GM23338 (cell line): ENCODE data around the gene HORMAD2. TPM values are rescaled to one million over a fixed set of nuclear protein-coding genes. Genes with fewer than 3 reads are reported as not detected.

ENCODE experiments used
- ATAC-seq: fragments of 200-7000 bp; cut with Tn5 transposase; 3 replicates; pipeline ENCODE4 v1.9.1; 2020
- DNase-seq: peaks from one replicate; pipeline ENCODE4 v3.0.0-alpha.2; 2015; ENCODE audit warnings: low spot score
- H2AFZ ChIP-seq: fragments of 200-600 bp; sonication (generic); 2 replicates; pipeline ENCODE4 v1.8.0; 2016; ENCODE audit warnings: antibody characterized with exemption, mild to moderate bottlenecking, moderate library complexity
- H3F3A ChIP-seq: fragments of 200-600 bp; sonication (generic); replicated peaks from 2 replicates; pipeline ENCODE4 v1.8.0; 2017; ENCODE audit warnings: antibody characterized with exemption, mixed run types, low read depth
- H3K27ac ChIP-seq: fragments of 200-600 bp; sonication (generic); 2 replicates; pipeline ENCODE4 v1.6.1; 2016; ENCODE audit warnings: low read depth
- H3K27me3 ChIP-seq: fragments of 200-600 bp; sonication (generic); 2 replicates; pipeline ENCODE4 v1.8.0; 2016; ENCODE audit warnings: mild to moderate bottlenecking, mixed run types, moderate library complexity; ENCODE audit not compliant: insufficient read depth
- H3K36me3 ChIP-seq: fragments of 200-600 bp; sonication (generic); 2 replicates; pipeline ENCODE4 v1.8.0; 2016; ENCODE audit warnings: mild to moderate bottlenecking; ENCODE audit not compliant: insufficient read depth
- H3K4me1 ChIP-seq: fragments of 200-600 bp; sonication (generic); 2 replicates; pipeline ENCODE4 v1.8.0; 2016; ENCODE audit warnings: mild to moderate bottlenecking, moderate library complexity; ENCODE audit not compliant: insufficient read depth
- H3K4me2 ChIP-seq: fragments of 200-600 bp; sonication (generic); 2 replicates; pipeline ENCODE4 v1.7.1; 2017; ENCODE audit warnings: mixed run types
- H3K4me3 ChIP-seq: fragments of 200-600 bp; sonication (generic); 2 replicates; pipeline ENCODE4 v1.6.1; 2016; ENCODE audit warnings: mixed run types
- H3K79me2 ChIP-seq: fragments of 200-600 bp; sonication (generic); replicated peaks from 2 replicates; pipeline ENCODE4 v1.8.0; 2017; ENCODE audit warnings: mild to moderate bottlenecking; ENCODE audit not compliant: insufficient read depth
- H3K9me2 ChIP-seq: fragments of 200-600 bp; sonication (generic); 2 replicates; pipeline ENCODE4 v1.8.0; 2017; ENCODE audit not compliant: insufficient read depth
- H4K20me1 ChIP-seq: fragments of 200-600 bp; sonication (generic); replicated peaks from 2 replicates; pipeline ENCODE4 v1.8.0; 2017; ENCODE audit warnings: mild to moderate bottlenecking; ENCODE audit not compliant: insufficient read depth
- H3K27ac Mint-ChIP-seq: 2 replicates; pipeline ENCODE4 v1.8.0; 2020; ENCODE audit warnings: inconsistent platforms, mild to moderate bottlenecking, moderate library complexity, mixed read lengths
- H3K27me3 Mint-ChIP-seq: 3 replicates; pipeline ENCODE4 v1.8.0; 2022; ENCODE audit warnings: low read depth, mild to moderate bottlenecking, moderate library complexity, mixed read lengths, inconsistent platforms; ENCODE audit not compliant: insufficient read depth, poor library complexity
- H3K36me3 Mint-ChIP-seq: 3 replicates; pipeline ENCODE4 v1.8.0; 2021; ENCODE audit warnings: low read depth, mild to moderate bottlenecking, inconsistent platforms, moderate library complexity, mixed read lengths
- H3K4me1 Mint-ChIP-seq: 3 replicates; pipeline ENCODE4 v1.8.0; 2020; ENCODE audit warnings: mild to moderate bottlenecking, inconsistent platforms, mixed read lengths
- H3K4me3 Mint-ChIP-seq: 3 replicates; pipeline ENCODE4 v1.8.0; 2021; ENCODE audit warnings: moderate library complexity, mild to moderate bottlenecking, inconsistent platforms, mixed read lengths
- H3K9me3 Mint-ChIP-seq: 3 replicates; pipeline ENCODE4 v1.8.0; 2020; ENCODE audit warnings: moderate library complexity, mild to moderate bottlenecking, inconsistent platforms, mixed read lengths
- CTCF ChIP-seq, 2 experiments: fragments of 200-600 bp in 1 of 2; sonication (generic) in 1 of 2; conservative IDR thresholded peaks; 2 replicates each; pipeline versions ENCODE4 v1.5.1 to v1.6.1; 2016 to 2017; ENCODE audit warnings: antibody characterized with exemption in 2 of 2, low read depth in 2 of 2, mild to moderate bottlenecking in 2 of 2, moderate library complexity in 1 of 2
- EZH2phosphoT487 ChIP-seq: fragments of 200-600 bp; sonication (generic); IDR thresholded peaks from one replicate; pipeline ENCODE4 v1.8.1; 2018; ENCODE audit warnings: antibody characterized with exemption; ENCODE audit not compliant: unreplicated experiment
- ZNF331 ChIP-seq: fragments of 250-450 bp; sonication (Bioruptor Pico); IDR thresholded peaks from 2 replicates; pipeline ENCODE4 v1.5.0; 2020; ENCODE audit warnings: low read depth, mild to moderate bottlenecking, moderate library complexity
- ZNF462 ChIP-seq: fragments of 250-450 bp; sonication (Bioruptor Pico); IDR thresholded peaks from 2 replicates; pipeline ENCODE4 v1.5.0; 2020; ENCODE audit warnings: mild to moderate bottlenecking, moderate library complexity
- polyA plus RNA-seq: library from polyadenylated mRNA; unstranded; fragments of >200 nt; fragmentation: Nextera tagmentation; extraction: Ambion mirVana; gene quantifications from 2 replicates; pipeline ENCODE4 v1.2.1, GENCODE V29; 2016
- total RNA-seq: library from RNA; depleted of rRNA; stranded (reverse); fragments of >200 nt; shearing (Covaris generic); gene quantifications from 2 replicates; pipeline ENCODE4 v1.2.3, GENCODE V29; 2014

HORMAD2 gene
- total and polyA plus RNA-seq, 2 experiments from 2014 or later, result 0.40 TPM; not detected in 1

- Histone ChIP-seq H2AFZ (no peak overlapping the region), H3K4me2 (no peak overlapping the region), H3K9me2 (no peaks in the 10 kb centered on the region), H3K4me1 (no peaks in the 10 kb centered on the region), H4K20me1 (0 out of 2 replicates have a peak, but pooled peaks cover 3% of the 10 kb centered on the region), H3K4me3 (no peak overlapping the region), H3K79me2 (no peaks in the 10 kb centered on the region), H3K27ac (no peak overlapping the region), H3F3A (no peaks in the 10 kb centered on the region), H3K27me3 (no peaks in the 10 kb centered on the region), H3K36me3 (no peaks in the 10 kb centered on the region)
- Mint-ChIP-seq H3K36me3 (0 out of 3 replicates have a peak, but pooled peaks cover 3% of the 10 kb centered on the region), H3K9me3 (peaks cover 19% of the 10 kb centered on the region), H3K4me1 (no peaks in the 10 kb centered on the region), H3K27me3 (no peaks in the 10 kb centered on the region), H3K27ac (no peak overlapping the region), H3K4me3 (no peak overlapping the region)
- DNase-seq (no peak), ATAC-seq (no peak)
- no peak for TF ChIP-seq ZNF462 (CRISPR knock-in tag)
Measured at GRCh38 chr22:30056015-30056414, 24.2 kb upstream of the HORMAD2 start.

- Mint-ChIP-seq H3K4me3 (no peak overlapping the region), H3K4me1 (no peaks in the 10 kb centered on the region)
- ATAC-seq, result no peak
- TF ChIP-seq EZH2phosphoT487 (no peak), CTCF (conservative IDR thresholded peaks at IDR 0.05; ENCODE audit: low read depth in 2 of 2) (no peak), ZNF331 (CRISPR knock-in tag) (no peak), ZNF462 (CRISPR knock-in tag) (no peak)
Measured at GRCh38 chr22:30057375-30057774, 22.9 kb upstream of the HORMAD2 start.

More at GRCh38 chr22:30057375-30057774, 22.9 kb upstream of the HORMAD2 start:
- no peaks in the 10 kb centered on the region for H3K36me3 ChIP-seq
- Mint-ChIP-seq H3K27me3 (no peaks in the 10 kb centered on the region), H3K36me3 (0 out of 3 replicates have a peak, but pooled peaks cover 3% of the 10 kb centered on the region), H3K27ac (no peak overlapping the region), H3K9me3 (peaks cover 19% of the 10 kb centered on the region)
- H4K20me1 ChIP-seq, result 0 out of 2 replicates have a peak, but pooled peaks cover 3% of the 10 kb centered on the region
- H3K4me3 ChIP-seq, result no peak overlapping the region
- no peak for DNase-seq
- H3K4me2 ChIP-seq, result no peak overlapping the region
- H2AFZ ChIP-seq, result no peak overlapping the region
- H3K27ac ChIP-seq, result no peak overlapping the region
- H3K4me1 ChIP-seq, result no peaks in the 10 kb centered on the region
- H3K79me2 ChIP-seq, result no peaks in the 10 kb centered on the region
- no peaks in the 10 kb centered on the region for H3F3A ChIP-seq
- no peaks in the 10 kb centered on the region for H3K27me3 ChIP-seq
- no peaks in the 10 kb centered on the region for H3K9me2 ChIP-seq
